Lung (tissue), 12 donors: ENCODE data around the gene SSH2. TPM values are rescaled to one million over a fixed set of nuclear protein-coding genes. Genes with fewer than 3 reads are reported as not detected.

ENCODE experiments used
- ATAC-seq: fragments of 200-7000 bp; cut with Tn5 transposase; one replicate; pipeline ENCODE4 v1.9.1; 2020; ENCODE audit warnings: moderate number of reproducible peaks; ENCODE audit not compliant: insufficient read depth, low FRiP score
- DNase-seq, 3 donors: peaks; one replicate each; pipeline ENCODE4 v3.0.0-alpha.2; 2013 to 2017
- H3K27ac ChIP-seq, 2 donors: one replicate each; pipeline ENCODE4 v1.5.1; 2013; ENCODE audit warnings: mild to moderate bottlenecking in 2 of 2, moderate library complexity in 2 of 2, control low read depth in 1 of 2, inconsistent platforms in 1 of 2, low read depth in 1 of 2, low read length in 1 of 2
- H3K27me3 ChIP-seq, 3 donors: one replicate each; pipeline ENCODE4 v1.5.1; 2013; ENCODE audit warnings: low read length in 2 of 3; ENCODE audit not compliant: control insufficient read depth in 3 of 3, insufficient read depth in 3 of 3
- H3K36me3 ChIP-seq, 4 donors: one replicate each; pipeline ENCODE4 v1.5.1; 2013; ENCODE audit warnings: low read length in 4 of 4, mild to moderate bottlenecking in 1 of 4, moderate library complexity in 1 of 4; ENCODE audit not compliant: control insufficient read depth in 4 of 4, insufficient read depth in 4 of 4
- H3K4me1 ChIP-seq, 5 donors: one replicate each; pipeline ENCODE4 v1.5.1; 2013; ENCODE audit warnings: low read length in 5 of 5, mild to moderate bottlenecking in 2 of 5, moderate library complexity in 1 of 5; ENCODE audit not compliant: control insufficient read depth in 5 of 5, insufficient read depth in 5 of 5
- H3K4me3 ChIP-seq: one replicate; pipeline ENCODE4 v1.5.1; 2013; ENCODE audit warnings: mild to moderate bottlenecking, control low read depth, moderate library complexity
- H3K9ac ChIP-seq, 2 donors: one replicate each; pipeline ENCODE4 v1.5.1; 2013; ENCODE audit warnings: low read length in 2 of 2, control low read depth in 1 of 2; ENCODE audit not compliant: insufficient read depth in 1 of 2
- H3K9me3 ChIP-seq, 4 donors: one replicate each; pipeline ENCODE4 v1.5.1; 2013; ENCODE audit warnings: low read length in 3 of 4, mild to moderate bottlenecking in 1 of 4, moderate library complexity in 1 of 4; ENCODE audit not compliant: control insufficient read depth in 4 of 4, insufficient read depth in 3 of 4
- WGBS, 2 donors: extraction: QIAGEN DNeasy Blood & Tissue Kit; methylation state at CpG; one replicate each; pipeline ENCODE4 v1.1.7; 2013; 5-methylcytosine and 5-hydroxymethylcytosine counted together
- polyA plus RNA-seq, 2 donors: library from polyadenylated mRNA; stranded (reverse); fragments of 200-250 nt; gene quantifications; one replicate each; pipeline ENCODE4 v1.2.1, GENCODE V29; 2013
- total RNA-seq, 2 donors: library from RNA; depleted of rRNA in 1 of 2; stranded (reverse); fragments of >200 nt in 1 of 2; gene quantifications; one replicate each; pipeline ENCODE4 v1.2.1, GENCODE V29; 2014 to 2021
- TF ChIP-seq, protein P1 (sequence below): IDR thresholded peaks from 2 replicates; pipeline ENCODE4 v1.5.1; 2012; ENCODE audit warnings: mild to moderate bottlenecking; ENCODE audit errors: control extremely low read depth, extremely low read depth
- donor health status: control.
- donor health status: control.
- donor health status: Bipolar disorder and iron deficiency.
- donor health status: healthy.
- donor health status: DM: yes; HTN: yes; CAD: no.

SSH2 gene
- total and polyA plus RNA-seq, 4 donors, result 23.4 to 69.4 (median 41.1) TPM

DNA sequence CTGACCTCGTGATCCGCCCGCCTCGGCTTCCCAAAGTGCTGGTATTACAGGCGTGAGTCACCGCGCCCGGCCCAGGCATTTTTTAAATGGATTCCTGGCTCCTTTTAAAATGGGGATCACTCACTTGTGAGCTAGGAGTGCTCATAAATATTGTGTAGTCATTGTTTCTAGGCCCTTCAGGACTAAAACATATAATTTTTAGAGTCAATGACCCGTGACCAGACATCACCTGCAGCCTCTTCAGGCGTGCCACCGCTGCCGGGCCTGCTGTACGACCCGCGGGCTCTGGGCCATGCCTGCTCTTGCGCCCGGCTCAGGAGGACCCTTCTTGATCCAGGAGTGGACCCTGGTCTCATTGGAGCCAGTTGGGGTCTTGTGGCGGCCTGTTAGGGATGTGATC, 42.2 kb upstream of the SSH2 start:
- DNase-seq, result no peak
- 97 to 98% methylated on average over 18 of the region's 18 CpGs for WGBS, 2 donors

DNA sequence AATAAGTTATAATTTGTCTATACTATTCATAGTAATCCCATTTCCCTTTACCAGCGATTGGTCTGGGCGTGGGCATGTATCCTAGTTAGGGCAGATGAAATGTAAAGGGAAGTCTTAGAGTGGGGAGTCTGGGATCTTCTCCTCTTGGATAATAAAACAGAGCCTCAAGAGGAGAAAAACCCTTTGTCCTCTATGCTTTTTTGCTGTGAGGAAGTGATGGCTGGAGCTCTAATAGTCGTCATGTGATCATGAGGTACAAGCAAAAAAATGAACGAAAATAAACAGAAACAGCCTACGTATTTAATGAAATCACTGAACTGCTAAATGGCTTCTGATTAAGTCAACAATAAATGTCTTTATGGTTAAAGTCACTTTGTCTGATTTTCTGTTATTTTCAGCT, 38.2 kb upstream of the SSH2 start:
- no peaks in the 10 kb centered on the region for H3K27me3 ChIP-seq
- no peak overlapping the region for H3K27ac ChIP-seq
- TF ChIP-seq, protein P1, sequence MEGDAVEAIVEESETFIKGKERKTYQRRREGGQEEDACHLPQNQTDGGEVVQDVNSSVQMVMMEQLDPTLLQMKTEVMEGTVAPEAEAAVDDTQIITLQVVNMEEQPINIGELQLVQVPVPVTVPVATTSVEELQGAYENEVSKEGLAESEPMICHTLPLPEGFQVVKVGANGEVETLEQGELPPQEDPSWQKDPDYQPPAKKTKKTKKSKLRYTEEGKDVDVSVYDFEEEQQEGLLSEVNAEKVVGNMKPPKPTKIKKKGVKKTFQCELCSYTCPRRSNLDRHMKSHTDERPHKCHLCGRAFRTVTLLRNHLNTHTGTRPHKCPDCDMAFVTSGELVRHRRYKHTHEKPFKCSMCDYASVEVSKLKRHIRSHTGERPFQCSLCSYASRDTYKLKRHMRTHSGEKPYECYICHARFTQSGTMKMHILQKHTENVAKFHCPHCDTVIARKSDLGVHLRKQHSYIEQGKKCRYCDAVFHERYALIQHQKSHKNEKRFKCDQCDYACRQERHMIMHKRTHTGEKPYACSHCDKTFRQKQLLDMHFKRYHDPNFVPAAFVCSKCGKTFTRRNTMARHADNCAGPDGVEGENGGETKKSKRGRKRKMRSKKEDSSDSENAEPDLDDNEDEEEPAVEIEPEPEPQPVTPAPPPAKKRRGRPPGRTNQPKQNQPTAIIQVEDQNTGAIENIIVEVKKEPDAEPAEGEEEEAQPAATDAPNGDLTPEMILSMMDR, result no peak
- peaks cover 0 to 4% (median 0%) of the 10 kb centered on the region in 4 donors for H3K9me3 ChIP-seq
- DNase-seq (no peak), ATAC-seq (no peak)
- H3K9ac ChIP-seq, result no peak overlapping the region
- H3K36me3 ChIP-seq, result no peaks in the 10 kb centered on the region
- 88 to 90% methylated on average over 5 of the region's 5 CpGs for WGBS, 2 donors
- H3K4me1 ChIP-seq, result no peaks in the 10 kb centered on the region
- no peak overlapping the region for H3K4me3 ChIP-seq

More for the DNA sequence above, 42.2 kb upstream of the SSH2 start:
- no peak for ATAC-seq
- H3K4me1 ChIP-seq, result no peaks in the 10 kb centered on the region
- H3K27me3 ChIP-seq, result no peaks in the 10 kb centered on the region
- H3K27ac ChIP-seq, result no peak overlapping the region
- no peaks in the 10 kb centered on the region for H3K36me3 ChIP-seq
- no peak overlapping the region for H3K9ac ChIP-seq
- H3K9me3 ChIP-seq, result no peaks in the 10 kb centered on the region
- no peak overlapping the region for H3K4me3 ChIP-seq
- TF ChIP-seq, protein P1, result no peak

DNA sequence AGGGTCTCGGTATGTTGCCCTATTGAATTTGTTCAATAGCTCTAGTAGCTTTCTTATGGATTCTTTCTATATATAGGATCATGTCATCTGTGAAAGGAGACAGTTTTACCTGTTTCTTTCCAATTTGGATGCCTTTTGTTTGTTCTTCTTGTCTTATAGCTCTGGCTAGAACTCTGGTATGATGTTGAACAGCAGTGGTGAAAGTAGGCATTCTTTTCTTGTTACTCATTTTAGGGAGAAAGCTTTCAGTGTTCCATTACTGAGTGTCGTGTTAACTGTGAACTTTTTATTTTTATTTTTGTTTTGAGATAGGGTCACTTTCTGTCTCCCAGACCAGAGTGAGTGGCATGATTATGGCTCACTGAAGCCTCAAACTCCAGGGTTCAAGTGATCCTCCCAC, 32.6 kb upstream of the SSH2 start:
- ATAC-seq (no peak), DNase-seq (no peak)
- H3K27ac ChIP-seq, result no peak overlapping the region
- peaks cover 0 to 4% (median 0%) of the 10 kb centered on the region in 4 donors for H3K9me3 ChIP-seq
- no peak overlapping the region for H3K4me3 ChIP-seq
- TF ChIP-seq, protein P1, result no peak
- H3K9ac ChIP-seq, result no peak overlapping the region
- H3K27me3 ChIP-seq, result no peaks in the 10 kb centered on the region
- H3K4me1 ChIP-seq, result no peaks in the 10 kb centered on the region
- no peaks in the 10 kb centered on the region for H3K36me3 ChIP-seq
- 93 to 96% methylated on average over 2 of the region's 2 CpGs for WGBS, 2 donors

DNA sequence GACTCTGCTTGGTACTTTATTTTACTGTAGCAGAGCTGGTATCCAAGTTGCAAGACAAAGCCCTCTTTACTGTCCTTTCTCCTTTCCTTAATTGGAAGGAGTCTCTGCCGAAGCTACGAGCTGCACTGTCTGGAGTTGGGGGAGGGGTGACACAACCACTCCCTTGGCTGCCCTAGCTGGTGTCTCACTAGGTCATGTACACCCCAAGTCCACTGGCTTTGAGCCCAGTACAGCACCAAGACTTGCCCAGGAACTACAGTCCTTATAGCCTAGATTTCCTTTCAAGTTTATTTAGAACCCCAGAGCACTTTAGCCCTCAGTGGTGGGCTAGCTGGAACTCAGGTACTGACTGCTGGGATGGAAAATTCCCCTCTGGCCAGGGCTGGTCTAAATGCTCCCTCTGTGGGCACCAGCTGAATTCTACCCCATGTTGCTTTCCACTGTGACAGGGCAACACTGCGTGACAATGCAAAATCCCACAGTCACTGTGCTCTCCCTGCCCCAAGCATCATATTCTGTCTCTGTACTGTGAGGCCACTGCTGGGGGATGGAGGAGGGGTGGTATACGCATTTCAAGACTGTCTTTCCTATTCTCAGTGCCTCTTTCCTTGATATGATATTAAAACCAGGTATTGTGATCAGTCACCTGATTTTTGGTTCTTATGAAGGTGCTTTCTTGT, 29.8 kb upstream of the SSH2 start:
- Histone ChIP-seq H3K9me3 (peaks cover 0 to 4% (median 0%) of the 10 kb centered on the region in 4 donors), H3K27ac (no peak overlapping the region), H3K27me3 (no peaks in the 10 kb centered on the region), H3K9ac (no peak overlapping the region), H3K4me3 (no peak overlapping the region), H3K36me3 (no peaks in the 10 kb centered on the region), H3K4me1 (no peaks in the 10 kb centered on the region)
- DNase-seq, result no peak
- TF ChIP-seq, protein P1, result no peak
- ATAC-seq, result no peak
- WGBS, 2 donors, result 83 to 90% methylated on average over 4 of the region's 4 CpGs
